GM12873 (cell line): ENCODE measurements around the gene GRM8.

ENCODE experiments used
- TF ChIP-seq, protein P1 (sequence below): IDR thresholded peaks from 2 replicates; pipeline ENCODE4 v1.5.1; 2012; ENCODE audit warnings: low read depth, mild to moderate bottlenecking, moderate library complexity, low read length, control low read depth; ENCODE audit not compliant: insufficient read depth; ENCODE audit errors: missing control alignments

Gene GRM8

GRCh38 chr7:126443951-126444350 lies 808.8 kb downstream of the GRM8 start:
- TF ChIP-seq, protein P1, sequence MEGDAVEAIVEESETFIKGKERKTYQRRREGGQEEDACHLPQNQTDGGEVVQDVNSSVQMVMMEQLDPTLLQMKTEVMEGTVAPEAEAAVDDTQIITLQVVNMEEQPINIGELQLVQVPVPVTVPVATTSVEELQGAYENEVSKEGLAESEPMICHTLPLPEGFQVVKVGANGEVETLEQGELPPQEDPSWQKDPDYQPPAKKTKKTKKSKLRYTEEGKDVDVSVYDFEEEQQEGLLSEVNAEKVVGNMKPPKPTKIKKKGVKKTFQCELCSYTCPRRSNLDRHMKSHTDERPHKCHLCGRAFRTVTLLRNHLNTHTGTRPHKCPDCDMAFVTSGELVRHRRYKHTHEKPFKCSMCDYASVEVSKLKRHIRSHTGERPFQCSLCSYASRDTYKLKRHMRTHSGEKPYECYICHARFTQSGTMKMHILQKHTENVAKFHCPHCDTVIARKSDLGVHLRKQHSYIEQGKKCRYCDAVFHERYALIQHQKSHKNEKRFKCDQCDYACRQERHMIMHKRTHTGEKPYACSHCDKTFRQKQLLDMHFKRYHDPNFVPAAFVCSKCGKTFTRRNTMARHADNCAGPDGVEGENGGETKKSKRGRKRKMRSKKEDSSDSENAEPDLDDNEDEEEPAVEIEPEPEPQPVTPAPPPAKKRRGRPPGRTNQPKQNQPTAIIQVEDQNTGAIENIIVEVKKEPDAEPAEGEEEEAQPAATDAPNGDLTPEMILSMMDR, result no peak

DNA sequence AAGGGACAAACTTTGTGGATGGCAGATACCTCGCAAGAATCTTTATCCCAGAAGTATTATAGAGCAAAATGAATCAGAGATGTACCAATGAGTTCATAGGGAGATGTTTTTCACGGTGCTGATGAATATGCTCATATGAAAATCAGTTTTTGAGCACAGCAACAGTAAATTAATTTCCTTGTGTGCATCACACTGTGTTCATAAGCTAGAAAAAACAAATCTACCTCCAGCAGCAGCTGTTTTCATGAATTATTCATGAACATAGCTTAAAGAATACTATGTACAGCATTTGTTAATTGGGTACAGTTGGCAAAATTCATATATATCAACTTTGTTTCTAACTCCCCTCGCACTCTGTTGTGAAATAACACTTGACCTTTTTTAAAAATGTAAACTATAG lies 809.8 kb downstream of the GRM8 start:
- TF ChIP-seq, protein P1, result no peak

GRCh38 chr7:126441745-126442144 lies 811.0 kb downstream of the GRM8 start:
- TF ChIP-seq, protein P1, result no peak

DNA sequence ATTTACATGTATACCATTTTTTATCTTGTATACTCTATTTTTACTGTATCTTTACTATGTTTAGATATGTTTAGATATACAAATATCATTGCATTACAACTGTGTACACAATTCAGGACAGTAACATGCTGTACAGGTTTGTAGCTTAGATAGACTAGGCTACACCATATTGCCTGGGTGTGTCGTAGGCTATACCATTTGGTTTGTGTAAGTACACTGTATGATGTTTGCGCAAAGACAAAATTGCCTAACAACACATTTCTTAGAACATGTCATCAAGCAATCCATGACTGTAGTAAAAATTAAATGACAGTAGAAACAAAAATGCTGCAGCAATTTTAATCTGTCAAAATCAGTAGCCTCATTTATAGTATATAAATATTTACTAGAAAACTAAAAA lies 812.2 kb downstream of the GRM8 start:
- TF ChIP-seq, protein P1, result no peak

DNA sequence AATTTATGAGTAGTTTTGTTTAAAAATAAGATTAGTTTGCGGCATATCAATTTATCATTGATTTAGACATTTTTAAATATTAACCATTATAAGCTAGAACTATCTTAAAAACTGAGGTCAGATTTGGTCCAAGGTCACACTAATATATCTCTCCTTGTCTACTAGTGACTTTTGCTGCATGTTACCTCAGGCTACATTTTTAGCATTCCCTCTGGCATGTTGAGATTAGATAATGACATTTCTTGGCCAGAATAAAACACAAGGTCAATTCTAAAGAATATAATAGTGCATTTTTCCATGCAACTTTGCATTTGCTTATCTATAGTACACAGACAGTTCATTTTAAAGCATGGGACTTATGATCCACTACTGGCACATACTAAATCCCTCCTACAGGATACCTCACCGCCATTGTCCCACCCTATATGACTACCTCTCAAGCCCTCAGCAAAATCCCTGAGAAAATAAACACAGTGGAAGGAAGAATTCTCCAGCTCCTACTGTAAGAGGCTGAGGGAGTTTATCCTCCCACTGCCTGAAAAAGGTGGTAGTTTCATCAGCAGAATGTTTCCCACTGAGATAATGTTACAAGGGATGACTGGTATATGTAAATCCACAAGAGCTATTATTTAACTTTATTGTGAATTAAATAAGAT lies 816.4 kb downstream of the GRM8 start:
- TF ChIP-seq, protein P1, result no peak

GRCh38 chr7:126426652-126427051 lies 826.1 kb downstream of the GRM8 start:
- TF ChIP-seq, protein P1, result no peak

DNA sequence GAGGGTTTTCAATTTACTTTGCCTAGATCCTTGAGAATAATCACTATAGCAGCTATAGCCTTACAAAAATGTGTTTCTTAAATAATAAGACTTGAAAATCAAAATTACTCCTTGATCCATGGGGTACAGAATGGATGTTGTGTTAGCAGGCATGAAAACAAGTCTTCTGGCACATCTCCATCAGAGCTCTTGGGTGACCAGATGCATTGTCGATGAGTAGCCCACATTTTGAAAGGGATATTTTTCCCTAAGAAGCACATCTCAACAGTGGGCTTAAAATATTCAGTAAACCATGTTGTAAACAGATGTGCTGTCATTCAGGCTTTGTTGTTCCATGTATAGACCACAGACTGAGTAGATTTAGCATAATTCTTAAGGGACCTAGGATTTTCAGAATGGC lies 827.8 kb downstream of the GRM8 start:
- TF ChIP-seq, protein P1, result no peak
